ENCODE results near the gene TPM4.

The TPM4 gene

DNA sequence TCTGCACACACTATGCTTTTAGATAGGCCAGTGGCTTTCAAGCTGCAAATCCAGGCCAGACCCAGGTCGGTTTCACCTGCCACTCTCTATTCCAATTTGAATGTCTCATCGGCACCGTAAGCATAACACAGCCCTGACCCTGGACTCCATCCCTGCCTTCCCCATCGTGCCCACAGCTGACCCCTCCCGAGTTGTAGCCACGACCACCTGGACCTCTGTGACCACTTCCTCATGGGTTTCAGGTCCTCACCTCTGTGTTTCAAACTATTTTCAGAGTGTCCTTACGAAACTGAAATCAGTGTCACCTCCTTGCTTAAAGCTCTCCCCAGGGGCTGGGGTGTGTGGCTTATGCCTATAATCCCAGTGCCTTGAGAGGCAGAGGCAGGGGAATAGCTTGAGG lies 58.2 kb downstream of the TPM4 start:
- Mint-ChIP-seq H3K4me1 (peaks cover 17% of the 10 kb centered on the region), H3K9me3 (no peaks in the 10 kb centered on the region), H3K4me3 (no peak overlapping the region), H3K36me3 (ENCODE audit: insufficient read depth) (peaks cover 39% of the 10 kb centered on the region), H3K27me3 (no peaks in the 10 kb centered on the region), H3K27ac (ENCODE audit: low read depth) (no peak overlapping the region)
- ATAC-seq (replicated peaks; ENCODE audit: extremely low read depth, poor library complexity, severe bottlenecking) (no peak), DNase-seq (ENCODE audit: low spot score in 2 of 2) (no peak)

DNA sequence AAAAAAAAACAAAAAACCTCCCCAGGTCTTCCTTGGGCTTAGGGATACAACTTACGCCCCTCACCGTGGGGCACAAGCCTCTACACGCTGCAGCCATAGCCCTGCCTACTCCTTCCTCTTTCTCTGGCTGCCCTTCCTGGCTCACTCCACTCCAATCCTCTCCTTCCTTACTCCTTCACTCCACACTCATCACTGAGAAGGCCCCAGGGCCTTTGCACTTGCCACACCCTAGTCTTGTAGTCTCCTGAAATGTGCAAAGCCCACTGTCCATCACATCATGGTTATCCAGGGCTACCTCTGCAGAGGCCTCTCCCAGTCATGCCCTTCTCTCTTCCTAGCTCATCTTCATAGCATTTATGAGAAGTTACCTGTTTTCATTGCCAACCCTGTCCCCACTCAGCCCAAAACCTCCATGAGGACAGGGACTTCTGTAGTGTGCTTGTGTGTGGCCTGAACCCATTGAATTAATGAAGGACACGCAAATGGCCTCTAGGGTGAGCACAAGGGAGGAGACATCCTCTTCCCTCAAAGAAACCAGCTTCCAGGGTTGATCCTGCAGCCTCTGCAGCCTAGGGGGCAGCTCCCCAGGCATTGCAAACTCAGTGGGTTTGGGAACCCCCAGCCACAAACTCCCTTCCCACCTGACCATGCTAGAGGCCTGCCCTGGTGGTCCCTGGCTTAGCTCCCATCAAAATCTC lies 59.3 kb downstream of the TPM4 start:
- Mint-ChIP-seq H3K4me3 (no peak overlapping the region), H3K4me1 (peaks cover 25% of the 10 kb centered on the region), H3K9me3 (no peaks in the 10 kb centered on the region), H3K36me3 (ENCODE audit: insufficient read depth) (peaks cover 31% of the 10 kb centered on the region), H3K27ac (ENCODE audit: low read depth) (no peak overlapping the region), H3K27me3 (no peaks in the 10 kb centered on the region)
- DNase-seq (ENCODE audit: low spot score in 2 of 2) (no peak), ATAC-seq (replicated peaks; ENCODE audit: extremely low read depth, poor library complexity, severe bottlenecking) (no peak)

DNA sequence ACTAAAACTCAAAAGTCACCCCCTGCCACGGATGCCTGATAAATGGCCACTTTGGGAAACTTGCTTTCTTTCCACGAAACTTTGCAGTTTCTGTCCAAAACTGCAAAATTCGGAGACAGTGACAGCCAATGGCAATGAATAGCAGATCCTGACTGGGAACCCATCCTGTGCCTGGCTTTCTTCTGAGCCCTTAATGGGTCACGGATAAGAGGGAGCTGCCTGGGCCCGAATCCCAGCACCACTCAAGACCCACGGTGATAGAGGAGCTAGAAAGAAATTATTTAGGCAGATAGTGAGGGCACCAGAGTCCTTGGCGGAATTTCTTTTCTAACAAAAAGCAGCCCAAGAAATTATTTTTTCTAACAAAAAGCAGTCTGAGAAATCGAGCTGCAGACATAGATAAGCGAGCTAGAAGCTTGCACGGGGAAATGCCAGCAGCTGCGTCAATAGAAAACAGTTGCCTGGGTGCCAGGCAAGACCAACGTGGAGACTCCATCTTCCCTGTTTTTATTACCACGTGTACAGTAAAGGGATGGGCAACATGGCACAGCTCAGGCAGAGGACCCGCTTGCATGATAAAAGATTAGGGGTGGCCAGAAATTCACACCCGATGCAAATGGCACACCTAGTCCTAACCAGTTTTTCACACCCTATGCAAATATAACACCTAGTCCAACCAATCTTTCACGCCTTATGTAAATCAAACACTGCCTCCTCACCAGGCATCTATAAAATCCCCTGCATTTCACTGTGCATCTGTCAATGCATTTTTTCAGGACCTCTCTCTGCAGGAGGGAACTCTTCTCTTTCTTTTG lies 60.1 kb downstream of the TPM4 start:
- H3K9me3 Mint-ChIP-seq: no peaks in the 10 kb centered on the region
- no peak overlapping the region for H3K4me3 Mint-ChIP-seq
- peak; percentile 53 for ATAC-seq (replicated peaks; ENCODE audit: extremely low read depth, poor library complexity, severe bottlenecking)
- peaks cover 33% of the 10 kb centered on the region for H3K4me1 Mint-ChIP-seq
- no peak for DNase-seq (ENCODE audit: low spot score in 2 of 2)
- H3K27me3 Mint-ChIP-seq: no peaks in the 10 kb centered on the region
- H3K27ac Mint-ChIP-seq (ENCODE audit: low read depth): no peak overlapping the region
- H3K36me3 Mint-ChIP-seq (ENCODE audit: insufficient read depth): peaks cover 25% of the 10 kb centered on the region

DNA sequence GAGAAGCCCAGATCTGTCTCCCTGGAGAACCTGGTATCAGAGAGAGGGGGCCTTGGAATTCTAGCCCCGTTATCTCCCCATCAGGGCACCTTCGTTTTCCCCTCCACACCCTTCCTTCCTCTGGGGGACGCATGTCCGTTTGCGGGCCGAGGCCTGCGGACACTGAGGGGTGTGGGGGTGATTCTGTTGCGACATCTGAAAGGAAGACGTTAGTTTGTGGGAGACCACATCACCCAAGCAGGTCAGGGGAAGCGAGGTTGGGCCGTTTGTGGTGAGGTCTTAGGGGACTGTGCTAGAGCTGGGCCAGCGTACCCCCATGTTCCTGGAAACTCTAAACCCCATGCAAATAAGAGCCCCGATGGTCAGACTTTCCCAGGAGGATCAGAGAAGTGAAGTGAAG lies 63.5 kb downstream of the TPM4 start:
- Mint-ChIP-seq H3K4me1 (peaks cover 55% of the 10 kb centered on the region), H3K4me3 (peak overlapping the region; percentile 16), H3K27me3 (no peaks in the 10 kb centered on the region), H3K36me3 (ENCODE audit: insufficient read depth) (peaks cover 8% of the 10 kb centered on the region), H3K27ac (ENCODE audit: low read depth) (peak overlapping the region; percentile 49), H3K9me3 (no peaks in the 10 kb centered on the region)
- no peak for DNase-seq (ENCODE audit: low spot score in 2 of 2)
- no peak for ATAC-seq (replicated peaks; ENCODE audit: extremely low read depth, poor library complexity, severe bottlenecking)

DNA sequence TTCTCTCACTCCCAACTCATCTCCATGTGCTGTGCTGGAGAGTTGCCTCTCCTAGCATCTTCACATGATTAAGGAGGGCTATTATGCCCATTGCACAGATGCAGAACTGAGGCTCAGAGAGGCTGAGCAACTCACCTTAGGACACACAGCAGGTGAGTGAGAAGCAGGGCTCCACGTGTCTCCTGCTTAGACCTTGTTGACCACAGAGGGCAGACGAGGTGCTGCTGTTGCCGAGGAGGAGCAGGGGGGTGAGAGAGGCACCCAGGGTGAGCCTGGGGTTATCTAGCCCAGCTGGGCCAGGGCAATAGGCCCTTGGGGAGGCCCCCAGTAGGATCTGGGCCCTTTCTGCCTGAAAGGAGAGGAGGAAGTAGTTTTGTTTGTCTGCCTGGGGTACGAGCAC lies 64.7 kb downstream of the TPM4 start:
- no peak for DNase-seq (ENCODE audit: low spot score in 2 of 2)
- H3K4me3 Mint-ChIP-seq: peak overlapping the region; percentile 55

DNA sequence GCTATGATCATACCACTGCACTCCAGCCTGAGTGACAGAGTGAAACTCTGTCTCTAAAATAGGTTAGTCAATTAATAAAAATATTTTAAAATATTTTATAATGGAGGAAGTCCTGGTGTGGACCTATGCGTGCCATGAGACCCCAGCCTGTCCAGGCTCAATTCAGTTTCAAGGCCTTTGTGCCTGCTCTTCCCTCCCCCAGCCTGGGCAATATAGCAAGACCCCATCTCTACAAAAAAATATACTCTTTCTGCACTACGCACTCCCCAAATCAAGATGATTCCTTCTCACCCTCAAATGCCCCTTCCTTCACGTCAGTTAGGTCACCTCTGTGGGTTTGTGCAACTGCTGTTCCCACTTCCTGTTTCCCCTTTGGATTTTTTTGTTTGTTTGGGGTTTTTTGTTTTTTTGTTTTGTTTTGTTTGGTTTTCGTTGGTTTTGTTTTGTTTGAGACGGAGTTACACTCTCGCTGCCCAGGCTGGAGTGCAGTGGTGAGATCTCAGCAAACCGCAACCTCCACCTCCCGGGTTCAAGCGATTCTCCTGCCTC lies 65.8 kb downstream of the TPM4 start:
- H3K4me1 Mint-ChIP-seq: peaks cover 45% of the 10 kb centered on the region
- ATAC-seq (replicated peaks; ENCODE audit: extremely low read depth, poor library complexity, severe bottlenecking) (no peak), DNase-seq (ENCODE audit: low spot score in 2 of 2) (no peak)
- no peaks in the 10 kb centered on the region for H3K27me3 Mint-ChIP-seq
- no peak overlapping the region for H3K4me3 Mint-ChIP-seq
- peaks cover 7% of the 10 kb centered on the region for H3K36me3 Mint-ChIP-seq (ENCODE audit: insufficient read depth)
- no peak overlapping the region for H3K27ac Mint-ChIP-seq (ENCODE audit: low read depth)
- no peaks in the 10 kb centered on the region for H3K9me3 Mint-ChIP-seq

More for the DNA sequence above, 64.7 kb downstream of the TPM4 start:
- Mint-ChIP-seq H3K4me1 (peaks cover 49% of the 10 kb centered on the region), H3K27ac (ENCODE audit: low read depth) (peak overlapping the region; percentile 88), H3K27me3 (no peaks in the 10 kb centered on the region), H3K9me3 (no peaks in the 10 kb centered on the region), H3K36me3 (ENCODE audit: insufficient read depth) (peaks cover 6% of the 10 kb centered on the region)
- no peak for ATAC-seq (replicated peaks; ENCODE audit: extremely low read depth, poor library complexity, severe bottlenecking)

DNA sequence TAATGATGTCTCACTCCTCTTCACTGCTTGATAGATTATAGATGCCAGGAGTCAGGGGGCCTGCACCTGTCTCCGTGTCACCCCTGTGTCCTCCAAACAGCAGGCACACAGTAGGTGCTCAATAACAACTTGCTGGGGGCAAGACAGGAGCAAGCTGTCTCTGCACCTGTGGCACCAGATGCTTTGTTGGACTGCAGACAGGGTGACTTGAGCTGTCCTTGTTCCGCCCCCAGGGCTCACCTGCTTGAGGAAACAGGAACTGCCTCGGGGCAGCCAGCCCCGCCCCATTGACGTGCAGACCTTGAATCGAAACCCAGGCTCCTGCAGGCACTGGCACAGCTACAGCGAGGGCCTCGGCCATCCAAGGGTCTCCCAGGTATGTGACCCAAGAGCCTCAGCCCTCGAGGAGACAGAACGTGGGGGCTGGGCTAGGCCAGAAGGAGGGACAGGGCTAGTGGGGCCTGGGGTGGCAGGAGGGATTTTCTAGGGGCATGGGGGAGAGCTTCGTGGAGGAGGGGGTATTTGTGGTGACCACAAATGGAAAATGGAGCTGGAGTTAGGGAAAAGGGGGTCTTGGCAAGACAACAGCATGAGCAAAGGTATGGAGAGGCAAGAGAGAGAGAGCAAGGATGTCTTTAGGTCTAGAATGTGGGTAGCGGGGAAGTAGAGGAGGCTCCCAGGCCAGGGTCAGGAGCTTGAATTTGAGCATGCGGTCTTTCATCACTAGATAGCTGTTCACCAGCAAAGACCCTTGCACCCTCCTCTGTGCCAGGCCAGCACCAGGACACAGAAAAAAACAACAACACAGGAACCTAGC lies 67.3 kb downstream of the TPM4 start, which contains the start of gene HSH2D:
HSH2D (plus strand) TSS at position 287 of the 817 bp plus-strand sequence. CDS start 5,066 bp downstream, outside the sequence.
- peaks cover 16% of the 10 kb centered on the region for H3K36me3 Mint-ChIP-seq (ENCODE audit: insufficient read depth)
- peak within 1 kb of the TSS; percentile 98 for H3K4me3 Mint-ChIP-seq
- no peaks in the 10 kb centered on the region for H3K9me3 Mint-ChIP-seq
- peak; percentile 60 to 63 for DNase-seq (ENCODE audit: low spot score in 2 of 2)
- ATAC-seq (replicated peaks; ENCODE audit: extremely low read depth, poor library complexity, severe bottlenecking): peak; percentile 98
- H3K4me1 Mint-ChIP-seq: peaks cover 43% of the 10 kb centered on the region
- H3K27me3 Mint-ChIP-seq: no peaks in the 10 kb centered on the region
- H3K27ac Mint-ChIP-seq (ENCODE audit: low read depth): peak within 1 kb of the TSS; percentile 99

DNA sequence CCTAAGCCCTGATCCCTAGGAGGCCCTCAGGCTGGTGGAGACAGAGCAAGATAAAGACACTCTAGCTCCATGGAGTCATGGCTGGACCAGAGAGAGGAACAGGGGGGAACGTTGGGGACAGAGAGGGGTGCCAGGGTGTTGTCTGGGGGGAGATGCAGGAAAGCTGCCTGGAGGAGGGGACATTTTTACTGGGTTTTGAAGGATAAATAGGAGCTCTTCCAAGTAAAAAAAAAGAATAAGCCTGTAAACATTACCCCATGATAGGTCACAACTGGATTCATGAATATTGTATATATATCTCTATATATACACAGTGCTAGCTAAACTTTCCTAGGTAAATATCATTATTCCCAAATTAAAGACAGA lies 67.9 kb downstream of the TPM4 start:
- Mint-ChIP-seq H3K36me3 (ENCODE audit: insufficient read depth) (peaks cover 20% of the 10 kb centered on the region), H3K4me3 (peak overlapping the region; percentile 98), H3K4me1 (peaks cover 43% of the 10 kb centered on the region), H3K27me3 (no peaks in the 10 kb centered on the region), H3K27ac (ENCODE audit: low read depth) (peak overlapping the region; percentile 99), H3K9me3 (no peaks in the 10 kb centered on the region)
- ATAC-seq (replicated peaks; ENCODE audit: extremely low read depth, poor library complexity, severe bottlenecking): no peak
- no peak for DNase-seq (ENCODE audit: low spot score in 2 of 2)

DNA sequence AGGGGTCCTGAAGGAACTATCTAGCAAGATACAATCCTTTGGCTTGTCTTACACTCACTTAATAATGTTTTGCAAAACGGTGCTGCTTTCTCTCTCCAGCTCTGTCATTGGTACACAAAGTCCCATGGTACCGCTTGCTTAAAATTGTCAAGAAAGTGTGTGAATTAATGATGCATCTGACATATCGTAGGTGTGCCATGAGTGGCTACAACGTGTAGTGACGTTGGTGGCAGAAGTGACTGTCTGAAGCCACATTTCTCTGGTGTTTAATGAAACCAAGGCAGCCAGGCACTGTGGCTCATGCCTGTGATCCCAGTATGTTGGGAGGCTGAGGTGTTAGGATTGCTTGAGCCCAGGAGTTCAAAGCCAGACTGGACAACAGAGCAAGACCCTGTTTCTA lies 69.8 kb downstream of the TPM4 start:
- H3K4me3 Mint-ChIP-seq: no peak overlapping the region
- peaks cover 34% of the 10 kb centered on the region for H3K36me3 Mint-ChIP-seq (ENCODE audit: insufficient read depth)
- DNase-seq (ENCODE audit: low spot score in 2 of 2) (no peak), ATAC-seq (replicated peaks; ENCODE audit: extremely low read depth, poor library complexity, severe bottlenecking) (no peak)
- peaks cover 28% of the 10 kb centered on the region for H3K4me1 Mint-ChIP-seq
- H3K9me3 Mint-ChIP-seq: no peaks in the 10 kb centered on the region
- H3K27ac Mint-ChIP-seq (ENCODE audit: low read depth): no peak overlapping the region
- no peaks in the 10 kb centered on the region for H3K27me3 Mint-ChIP-seq

DNA sequence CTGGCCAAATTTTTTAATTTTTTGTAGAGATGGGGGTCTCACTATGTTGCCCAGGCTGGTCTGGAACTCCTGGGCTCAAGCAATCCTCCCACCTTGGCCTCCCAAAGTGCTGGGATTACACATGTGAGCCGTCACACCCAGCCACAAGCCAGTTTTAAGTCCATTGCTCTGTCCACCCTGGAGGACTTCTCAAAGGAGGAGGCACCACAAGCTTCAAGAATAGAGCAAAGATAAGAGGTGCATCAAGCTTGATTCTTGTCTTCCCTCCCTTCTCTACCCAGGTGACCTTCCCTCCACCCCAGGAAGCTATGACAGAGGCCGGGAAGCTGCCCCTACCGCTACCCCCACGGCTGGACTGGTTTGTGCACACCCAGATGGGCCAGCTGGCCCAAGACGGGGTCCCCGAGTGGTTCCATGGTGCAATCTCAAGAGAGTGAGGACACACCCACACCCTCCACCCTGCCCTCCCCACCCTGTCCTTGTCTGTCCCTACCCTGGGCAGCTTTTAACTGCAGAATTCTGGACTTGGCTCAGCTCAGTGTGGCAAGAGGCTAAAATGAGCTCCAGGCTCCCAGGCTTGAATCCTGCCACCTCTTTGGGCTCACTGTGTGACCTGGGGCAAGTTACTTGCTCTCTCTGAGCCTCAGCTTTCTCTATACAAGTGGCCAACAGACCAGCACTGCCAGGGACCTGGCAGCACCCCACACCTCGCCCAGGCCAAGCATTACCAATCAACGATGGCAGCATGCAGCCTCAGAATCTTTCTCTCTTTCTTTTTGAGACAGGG lies 72.3 kb downstream of the TPM4 start:
- no peaks in the 10 kb centered on the region for H3K9me3 Mint-ChIP-seq
- no peak for DNase-seq (ENCODE audit: low spot score in 2 of 2)
- H3K4me3 Mint-ChIP-seq: no peak overlapping the region
- peak overlapping the region; percentile 35 for H3K27ac Mint-ChIP-seq (ENCODE audit: low read depth)
- H3K27me3 Mint-ChIP-seq: no peaks in the 10 kb centered on the region
- H3K36me3 Mint-ChIP-seq (ENCODE audit: insufficient read depth): peaks cover 51% of the 10 kb centered on the region
- no peak for ATAC-seq (replicated peaks; ENCODE audit: extremely low read depth, poor library complexity, severe bottlenecking)
- peaks cover 11% of the 10 kb centered on the region for H3K4me1 Mint-ChIP-seq
